Nephron (organoid): ENCODE results near the gene LTBR.

Source experiments
- H3K27ac Mint-ChIP-seq, 3 experiments: 2 replicates each; pipeline ENCODE4 v1.8.0; 2020; ENCODE audit warnings: mixed read lengths in 3 of 3, mild to moderate bottlenecking in 2 of 3, moderate library complexity in 1 of 3
- H3K27me3 Mint-ChIP-seq: 2 replicates; pipeline ENCODE4 v1.8.0; 2021; ENCODE audit warnings: low read depth, mild to moderate bottlenecking, moderate library complexity, mixed read lengths
- H3K36me3 Mint-ChIP-seq: 2 replicates; pipeline ENCODE4 v1.8.0; 2020; ENCODE audit warnings: low read depth, mixed read lengths
- H3K4me1 Mint-ChIP-seq: 2 replicates; pipeline ENCODE4 v1.8.0; 2020; ENCODE audit warnings: mixed read lengths
- H3K4me3 Mint-ChIP-seq, 3 experiments: 2 replicates each; pipeline ENCODE4 v1.8.0; 2020; ENCODE audit warnings: mild to moderate bottlenecking in 3 of 3, mixed read lengths in 3 of 3, moderate library complexity in 2 of 3
- H3K9me3 Mint-ChIP-seq: 2 replicates; pipeline ENCODE4 v1.8.0; 2020; ENCODE audit warnings: mixed read lengths
- CTCF ChIP-seq, 3 experiments: fragments of 200-600 bp; sonication (generic); IDR thresholded peaks; one replicate each; pipeline ENCODE4 v1.5.0; 2021; ENCODE audit warnings: antibody characterized with exemption in 3 of 3; ENCODE audit not compliant: unreplicated experiment in 3 of 3

The LTBR gene

GRCh38 chr12:6346235-6346832 is 37.6 kb upstream of the LTBR start:
- Mint-ChIP-seq H3K27ac (peak overlapping the region in 1 of 3 experiments; percentile 41), H3K9me3 (no peaks in the 10 kb centered on the region), H3K4me1 (peaks cover 22% of the 10 kb centered on the region), H3K4me3 (no peak overlapping the region), H3K36me3 (no peaks in the 10 kb centered on the region), H3K27me3 (no peaks in the 10 kb centered on the region)
- TF ChIP-seq CTCF (IDR thresholded peaks at IDR 0.05; ENCODE audit: unreplicated experiment in 3 of 3), result no peak

- Mint-ChIP-seq H3K4me1 (peaks cover 19% of the 10 kb centered on the region), H3K4me3 (no peak overlapping the region), H3K27ac (no peak overlapping the region), H3K36me3 (no peaks in the 10 kb centered on the region), H3K9me3 (no peaks in the 10 kb centered on the region), H3K27me3 (no peaks in the 10 kb centered on the region)
- no peak for TF ChIP-seq CTCF (IDR thresholded peaks at IDR 0.05; ENCODE audit: unreplicated experiment in 3 of 3)
Measured at GRCh38 chr12:6346942-6347341, 37.0 kb upstream of the LTBR start.

GRCh38 chr12:6347367-6348338 is 36.3 kb upstream of the LTBR start:
- no peak overlapping the region for H3K27ac Mint-ChIP-seq
- H3K27me3 Mint-ChIP-seq, result no peaks in the 10 kb centered on the region
- no peak for TF ChIP-seq CTCF (IDR thresholded peaks at IDR 0.05; ENCODE audit: unreplicated experiment in 3 of 3)
- no peaks in the 10 kb centered on the region for H3K36me3 Mint-ChIP-seq
- H3K9me3 Mint-ChIP-seq, result no peaks in the 10 kb centered on the region
- H3K4me3 Mint-ChIP-seq, result no peak overlapping the region
- peaks cover 17% of the 10 kb centered on the region for H3K4me1 Mint-ChIP-seq

GRCh38 chr12:6351622-6352021 is 32.3 kb upstream of the LTBR start:
- no peak for TF ChIP-seq CTCF (IDR thresholded peaks at IDR 0.05; ENCODE audit: unreplicated experiment in 3 of 3)
- H3K9me3 Mint-ChIP-seq, result no peaks in the 10 kb centered on the region
- peaks cover 11% of the 10 kb centered on the region for H3K4me1 Mint-ChIP-seq
- no peak overlapping the region for H3K27ac Mint-ChIP-seq
- H3K36me3 Mint-ChIP-seq, result peaks cover 4% of the 10 kb centered on the region
- peaks cover 7% of the 10 kb centered on the region for H3K27me3 Mint-ChIP-seq
- no peak overlapping the region for H3K4me3 Mint-ChIP-seq

GRCh38 chr12:6352193-6353173 is 31.5 kb upstream of the LTBR start:
- Mint-ChIP-seq H3K4me3 (no peak overlapping the region), H3K9me3 (no peaks in the 10 kb centered on the region), H3K27me3 (peaks cover 7% of the 10 kb centered on the region), H3K36me3 (peaks cover 4% of the 10 kb centered on the region), H3K4me1 (peaks cover 11% of the 10 kb centered on the region), H3K27ac (peak overlapping the region; percentile 33 to 90 (median 78))
- TF ChIP-seq CTCF (IDR thresholded peaks at IDR 0.05; ENCODE audit: unreplicated experiment in 3 of 3), result no peak
